WTC11 (cell line): ENCODE measurements around the gene AGPS. TPM values are rescaled to one million over a fixed set of nuclear protein-coding genes. Genes with fewer than 3 reads are reported as not detected.

ENCODE experiments used
- ATAC-seq: fragments of 200-7000 bp; cut with Tn5 transposase; 2 replicates; pipeline ENCODE4 v1.10.0; 2021; ENCODE audit warnings: mild to moderate bottlenecking, moderate library complexity
- CTCF ChIA-PET: fragments of 300-600 bp; sonication (Branson Sonifier 250); formaldehyde crosslinking; loops from one replicate; lab custom pipeline; 2021; ENCODE audit warnings: antibody characterized with exemption; lab: Charles Lee
- POLR2A ChIA-PET: fragments of 350-600 bp; sonication (Branson Sonifier 250); formaldehyde crosslinking; loops from one replicate; lab custom pipeline; 2021; ENCODE audit warnings: antibody characterized with exemption; lab: Charles Lee
- DNase-seq: peaks from one replicate; pipeline ENCODE4 v3.0.0; 2021; ENCODE audit warnings: low spot score
- H3K27ac Mint-ChIP-seq: 2 replicates; pipeline ENCODE4 v1.8.0; 2021; ENCODE audit warnings: mixed read lengths
- H3K27me3 Mint-ChIP-seq: 2 replicates; pipeline ENCODE4 v1.8.0; 2021; ENCODE audit warnings: low read depth, mild to moderate bottlenecking, moderate library complexity, mixed read lengths
- H3K36me3 Mint-ChIP-seq: 2 replicates; pipeline ENCODE4 v1.8.0; 2021; ENCODE audit warnings: mixed read lengths
- H3K4me1 Mint-ChIP-seq: 2 replicates; pipeline ENCODE4 v1.8.0; 2022; ENCODE audit warnings: mixed read lengths
- H3K4me3 Mint-ChIP-seq: 2 replicates; pipeline ENCODE4 v1.8.0; 2021; ENCODE audit warnings: mild to moderate bottlenecking, moderate library complexity, mixed read lengths
- H3K9me3 Mint-ChIP-seq: 2 replicates; pipeline ENCODE4 v1.8.0; 2021; ENCODE audit warnings: mixed read lengths
- CREB1 ChIP-seq: sonication (generic); formaldehyde crosslinking; IDR thresholded peaks from 2 replicates; pipeline ENCODE4 v1.8.0; 2023; ENCODE audit warnings: mild to moderate bottlenecking, missing genetic modification reagents
- ELF4 ChIP-seq: sonication (generic); formaldehyde crosslinking; IDR thresholded peaks from 2 replicates; pipeline ENCODE4 v1.8.1; 2022; ENCODE audit warnings: low read depth, mild to moderate bottlenecking, moderate library complexity, missing genetic modification reagents
- ESRRA ChIP-seq: sonication (generic); formaldehyde crosslinking; IDR thresholded peaks from 2 replicates; pipeline ENCODE4 v1.8.1; 2022; ENCODE audit warnings: mild to moderate bottlenecking, missing genetic modification reagents, borderline replicate concordance
- NR2C2 ChIP-seq: sonication (generic); formaldehyde crosslinking; IDR thresholded peaks from 2 replicates; pipeline ENCODE4 v1.8.0; 2022; ENCODE audit warnings: mild to moderate bottlenecking, missing genetic modification reagents
- OVOL2 ChIP-seq: fragments of 250-450 bp; sonication (Bioruptor Pico); IDR thresholded peaks from 2 replicates; pipeline ENCODE4 v1.9.0; 2021; ENCODE audit warnings: mild to moderate bottlenecking, borderline replicate concordance
- SMAD3 ChIP-seq: sonication (generic); formaldehyde crosslinking; IDR thresholded peaks from 2 replicates; pipeline ENCODE4 v1.8.0; 2022; ENCODE audit warnings: missing genetic modification reagents, mild to moderate bottlenecking, borderline replicate concordance
- SOX15 ChIP-seq: fragments of 250-450 bp; sonication (Bioruptor Pico); IDR thresholded peaks from 2 replicates; pipeline ENCODE4 v1.9.0; 2021; ENCODE audit warnings: mild to moderate bottlenecking
- SP1 ChIP-seq: sonication (generic); formaldehyde crosslinking; conservative IDR thresholded peaks from 2 replicates; pipeline ENCODE4 v1.8.1; 2022; ENCODE audit warnings: missing genetic modification reagents
- TEAD1 ChIP-seq: sonication (generic); formaldehyde crosslinking; IDR thresholded peaks from 2 replicates; pipeline ENCODE4 v1.8.0; 2022; ENCODE audit warnings: mild to moderate bottlenecking, missing genetic modification reagents
- ZNF317 ChIP-seq: sonication (generic); formaldehyde crosslinking; IDR thresholded peaks from 2 replicates; pipeline ENCODE4 v1.8.1; 2023; ENCODE audit warnings: low read depth, mild to moderate bottlenecking, moderate library complexity, missing genetic modification reagents, borderline replicate concordance
- ZNF396 ChIP-seq: fragments of 250-450 bp; sonication (Bioruptor Pico); IDR thresholded peaks from 2 replicates; pipeline ENCODE4 v1.8.0; 2021; ENCODE audit warnings: mild to moderate bottlenecking, moderate library complexity, borderline replicate concordance
- ZNF423 ChIP-seq: fragments of 250-450 bp; sonication (Bioruptor Pico); IDR thresholded peaks from 2 replicates; pipeline ENCODE4 v2.1.2; 2022; ENCODE audit warnings: mild to moderate bottlenecking, moderate library complexity
- total RNA-seq: library from RNA; stranded (reverse); gene quantifications from 3 replicates; pipeline ENCODE4 v1.2.3, GENCODE V29; 2021
- TF ChIP-seq, protein P1 (sequence below): sonication (generic); formaldehyde crosslinking; conservative IDR thresholded peaks from 2 replicates; pipeline ENCODE4 v1.8.1; 2022; ENCODE audit warnings: mild to moderate bottlenecking, missing genetic modification reagents
- TF ChIP-seq, protein P2 (sequence below): fragments of 250-450 bp; sonication (Bioruptor Pico); conservative IDR thresholded peaks from 2 replicates; pipeline ENCODE4 v1.9.0; 2021; ENCODE audit warnings: mild to moderate bottlenecking
- TF ChIP-seq, protein P3 (sequence below): sonication (generic); formaldehyde crosslinking; IDR thresholded peaks from 2 replicates; pipeline ENCODE4 v1.8.1; 2022; ENCODE audit warnings: low read depth, mild to moderate bottlenecking, moderate library complexity, missing genetic modification reagents, borderline replicate concordance
- TF ChIP-seq, protein P4 (sequence below): fragments of 200-600 bp; IDR thresholded peaks from 2 replicates; pipeline ENCODE4 v1.8.0; 2022; ENCODE audit warnings: antibody characterized with exemption
- TF ChIP-seq, protein P5 (sequence below): fragments of 250-450 bp; sonication (Bioruptor Pico); IDR thresholded peaks from 2 replicates; pipeline ENCODE4 v1.9.0; 2021; ENCODE audit warnings: mild to moderate bottlenecking
- TF ChIP-seq, protein P6 (sequence below): sonication (generic); formaldehyde crosslinking; IDR thresholded peaks from 2 replicates; pipeline ENCODE4 v1.8.1; 2022; ENCODE audit warnings: low read depth, missing genetic modification reagents, borderline replicate concordance
- TF ChIP-seq, protein P7 (sequence below): sonication (generic); formaldehyde crosslinking; IDR thresholded peaks from 2 replicates; pipeline ENCODE4 v1.8.1; 2023; ENCODE audit warnings: mild to moderate bottlenecking, missing genetic modification reagents
- TF ChIP-seq, protein P8 (sequence below): sonication (generic); formaldehyde crosslinking; IDR thresholded peaks from 2 replicates; pipeline ENCODE4 v1.8.1; 2022; ENCODE audit warnings: mild to moderate bottlenecking, missing genetic modification reagents, moderate library complexity, borderline replicate concordance

The AGPS gene
- total RNA-seq, 1 experiment from 2014 or later, result 60.8 TPM

DNA sequence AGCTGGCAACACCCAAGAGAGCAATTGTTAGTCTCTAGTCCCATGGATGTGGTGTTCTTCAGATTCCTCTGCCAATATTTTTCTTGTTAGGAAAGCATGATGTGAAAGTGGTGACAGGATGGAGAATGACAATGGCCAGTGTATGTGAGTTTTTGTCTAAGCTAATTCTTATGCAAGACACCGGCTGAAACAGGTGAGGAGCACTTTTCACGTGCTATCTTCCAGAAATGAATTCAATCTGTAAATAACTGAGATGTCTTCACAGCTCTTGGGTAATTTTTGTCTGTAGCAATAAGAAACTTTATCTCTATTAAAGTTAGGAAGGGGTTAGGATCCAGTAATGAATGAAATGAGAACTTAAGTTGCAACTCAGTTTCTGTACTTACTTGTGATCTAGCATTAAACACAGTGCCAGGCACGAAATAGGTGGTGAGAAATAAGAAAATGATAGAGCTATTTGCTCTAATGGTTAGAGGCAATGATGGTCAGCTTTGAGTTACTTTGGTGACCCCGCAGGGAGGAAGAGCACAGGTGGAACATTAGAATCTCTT, 676 bp upstream of the AGPS start (continued):
- TF ChIP-seq, protein P1, sequence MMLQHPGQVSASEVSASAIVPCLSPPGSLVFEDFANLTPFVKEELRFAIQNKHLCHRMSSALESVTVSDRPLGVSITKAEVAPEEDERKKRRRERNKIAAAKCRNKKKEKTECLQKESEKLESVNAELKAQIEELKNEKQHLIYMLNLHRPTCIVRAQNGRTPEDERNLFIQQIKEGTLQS (CRISPR knock-in tag), result no peak

DNA sequence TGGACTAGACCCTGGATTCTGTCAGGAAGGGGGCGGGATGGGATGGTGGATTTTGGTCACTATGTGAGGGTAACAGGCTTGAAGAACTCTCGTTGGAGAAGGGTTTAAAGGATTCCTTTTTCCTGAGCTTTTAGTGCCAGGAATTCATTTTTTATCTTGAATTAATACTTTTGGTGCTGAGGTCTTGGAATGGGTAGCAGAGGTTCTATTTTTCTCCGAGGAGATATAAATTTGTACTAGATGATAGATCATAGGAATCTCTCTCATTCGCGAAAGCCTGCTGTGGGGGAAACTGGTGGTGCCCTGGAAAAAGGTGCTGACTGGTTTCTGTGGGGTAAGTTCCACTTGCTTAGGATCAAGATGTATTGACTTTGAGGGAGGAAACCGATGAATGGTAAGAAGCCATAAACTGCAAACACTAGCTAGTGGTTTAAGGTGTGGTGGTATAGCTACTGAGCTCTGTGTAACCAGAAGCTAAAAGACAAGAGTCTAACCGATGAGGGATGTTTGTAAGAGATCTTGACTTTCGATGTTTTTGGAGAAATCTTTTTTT, 706 bp downstream of the AGPS start:
- Mint-ChIP-seq H3K36me3 (no peaks in the 10 kb centered on the region), H3K4me3 (peak overlapping the region; percentile 93), H3K9me3 (no peaks in the 10 kb centered on the region), H3K27ac (peak overlapping the region; percentile 75), H3K4me1 (peaks cover 30% of the 10 kb centered on the region), H3K27me3 (peaks cover 8% of the 10 kb centered on the region)
- ChIA-PET CTCF (interaction anchor here (2.2 kb wide), 1 partner anchor 13 kb away, joined by 9 read pairs; no protein-coding TSS in a partner anchor), POLR2A (interaction anchor here (1.6 kb wide), 1 partner anchor 128 kb away, joined by 5 read pairs; the partner anchor contains the start of gene NFE2L2)
- TF ChIP-seq, protein P2, sequence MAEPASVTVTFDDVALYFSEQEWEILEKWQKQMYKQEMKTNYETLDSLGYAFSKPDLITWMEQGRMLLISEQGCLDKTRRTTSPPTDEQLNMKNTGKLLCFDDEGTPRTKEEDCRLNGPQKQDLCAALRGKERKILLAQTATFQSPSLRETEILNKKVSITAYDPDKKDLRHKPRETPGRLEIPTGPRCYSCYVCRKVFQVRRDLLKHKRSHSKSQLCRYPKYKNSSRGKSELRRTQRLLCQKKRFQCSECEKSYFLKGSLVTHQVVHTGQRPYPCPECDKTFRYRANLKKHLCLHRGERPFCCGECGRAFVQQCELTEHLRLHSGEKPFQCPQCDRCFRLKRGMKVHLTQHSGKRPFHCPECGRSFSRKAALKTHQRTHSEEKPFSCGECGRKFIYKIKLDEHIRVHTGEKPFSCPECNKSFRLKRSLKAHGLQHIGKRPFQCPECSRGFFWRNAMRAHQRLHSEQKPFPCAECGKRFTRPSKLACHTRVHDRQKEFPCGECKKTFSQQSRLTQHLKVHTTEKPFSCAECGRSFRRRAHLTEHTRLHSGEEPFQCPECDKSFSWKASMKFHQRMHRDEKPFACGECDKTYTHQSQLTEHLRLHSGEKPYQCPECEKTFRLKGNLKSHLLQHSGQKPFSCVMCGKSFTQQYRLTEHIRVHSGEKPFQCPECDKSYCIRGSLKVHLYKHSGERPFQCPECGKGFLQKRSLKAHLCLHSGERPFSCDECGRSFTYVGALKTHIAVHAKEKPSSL (CRISPR knock-in tag), result no peak
- TF ChIP-seq, protein P3, sequence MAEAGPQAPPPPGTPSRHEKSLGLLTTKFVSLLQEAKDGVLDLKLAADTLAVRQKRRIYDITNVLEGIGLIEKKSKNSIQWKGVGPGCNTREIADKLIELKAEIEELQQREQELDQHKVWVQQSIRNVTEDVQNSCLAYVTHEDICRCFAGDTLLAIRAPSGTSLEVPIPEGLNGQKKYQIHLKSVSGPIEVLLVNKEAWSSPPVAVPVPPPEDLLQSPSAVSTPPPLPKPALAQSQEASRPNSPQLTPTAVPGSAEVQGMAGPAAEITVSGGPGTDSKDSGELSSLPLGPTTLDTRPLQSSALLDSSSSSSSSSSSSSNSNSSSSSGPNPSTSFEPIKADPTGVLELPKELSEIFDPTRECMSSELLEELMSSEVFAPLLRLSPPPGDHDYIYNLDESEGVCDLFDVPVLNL (CRISPR knock-in tag), result no peak
- TF ChIP-seq ZNF317 (CRISPR knock-in tag) (no peak), SMAD3 (CRISPR knock-in tag) (no peak), ZNF396 (CRISPR knock-in tag) (no peak), TEAD1 (CRISPR knock-in tag) (no peak), SP1 (no peak), ZNF423 (no peak), CREB1 (CRISPR knock-in tag) (no peak), ELF4 (CRISPR knock-in tag) (no peak), ESRRA (CRISPR knock-in tag) (no peak), OVOL2 (CRISPR knock-in tag) (no peak), SOX15 (CRISPR knock-in tag) (no peak), NR2C2 (CRISPR knock-in tag) (no peak)
- TF ChIP-seq, protein P4, sequence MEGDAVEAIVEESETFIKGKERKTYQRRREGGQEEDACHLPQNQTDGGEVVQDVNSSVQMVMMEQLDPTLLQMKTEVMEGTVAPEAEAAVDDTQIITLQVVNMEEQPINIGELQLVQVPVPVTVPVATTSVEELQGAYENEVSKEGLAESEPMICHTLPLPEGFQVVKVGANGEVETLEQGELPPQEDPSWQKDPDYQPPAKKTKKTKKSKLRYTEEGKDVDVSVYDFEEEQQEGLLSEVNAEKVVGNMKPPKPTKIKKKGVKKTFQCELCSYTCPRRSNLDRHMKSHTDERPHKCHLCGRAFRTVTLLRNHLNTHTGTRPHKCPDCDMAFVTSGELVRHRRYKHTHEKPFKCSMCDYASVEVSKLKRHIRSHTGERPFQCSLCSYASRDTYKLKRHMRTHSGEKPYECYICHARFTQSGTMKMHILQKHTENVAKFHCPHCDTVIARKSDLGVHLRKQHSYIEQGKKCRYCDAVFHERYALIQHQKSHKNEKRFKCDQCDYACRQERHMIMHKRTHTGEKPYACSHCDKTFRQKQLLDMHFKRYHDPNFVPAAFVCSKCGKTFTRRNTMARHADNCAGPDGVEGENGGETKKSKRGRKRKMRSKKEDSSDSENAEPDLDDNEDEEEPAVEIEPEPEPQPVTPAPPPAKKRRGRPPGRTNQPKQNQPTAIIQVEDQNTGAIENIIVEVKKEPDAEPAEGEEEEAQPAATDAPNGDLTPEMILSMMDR, result no peak
- TF ChIP-seq, protein P5, sequence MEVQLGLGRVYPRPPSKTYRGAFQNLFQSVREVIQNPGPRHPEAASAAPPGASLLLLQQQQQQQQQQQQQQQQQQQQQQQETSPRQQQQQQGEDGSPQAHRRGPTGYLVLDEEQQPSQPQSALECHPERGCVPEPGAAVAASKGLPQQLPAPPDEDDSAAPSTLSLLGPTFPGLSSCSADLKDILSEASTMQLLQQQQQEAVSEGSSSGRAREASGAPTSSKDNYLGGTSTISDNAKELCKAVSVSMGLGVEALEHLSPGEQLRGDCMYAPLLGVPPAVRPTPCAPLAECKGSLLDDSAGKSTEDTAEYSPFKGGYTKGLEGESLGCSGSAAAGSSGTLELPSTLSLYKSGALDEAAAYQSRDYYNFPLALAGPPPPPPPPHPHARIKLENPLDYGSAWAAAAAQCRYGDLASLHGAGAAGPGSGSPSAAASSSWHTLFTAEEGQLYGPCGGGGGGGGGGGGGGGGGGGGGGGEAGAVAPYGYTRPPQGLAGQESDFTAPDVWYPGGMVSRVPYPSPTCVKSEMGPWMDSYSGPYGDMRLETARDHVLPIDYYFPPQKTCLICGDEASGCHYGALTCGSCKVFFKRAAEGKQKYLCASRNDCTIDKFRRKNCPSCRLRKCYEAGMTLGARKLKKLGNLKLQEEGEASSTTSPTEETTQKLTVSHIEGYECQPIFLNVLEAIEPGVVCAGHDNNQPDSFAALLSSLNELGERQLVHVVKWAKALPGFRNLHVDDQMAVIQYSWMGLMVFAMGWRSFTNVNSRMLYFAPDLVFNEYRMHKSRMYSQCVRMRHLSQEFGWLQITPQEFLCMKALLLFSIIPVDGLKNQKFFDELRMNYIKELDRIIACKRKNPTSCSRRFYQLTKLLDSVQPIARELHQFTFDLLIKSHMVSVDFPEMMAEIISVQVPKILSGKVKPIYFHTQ (CRISPR knock-in tag), result no peak
- TF ChIP-seq, protein P6, sequence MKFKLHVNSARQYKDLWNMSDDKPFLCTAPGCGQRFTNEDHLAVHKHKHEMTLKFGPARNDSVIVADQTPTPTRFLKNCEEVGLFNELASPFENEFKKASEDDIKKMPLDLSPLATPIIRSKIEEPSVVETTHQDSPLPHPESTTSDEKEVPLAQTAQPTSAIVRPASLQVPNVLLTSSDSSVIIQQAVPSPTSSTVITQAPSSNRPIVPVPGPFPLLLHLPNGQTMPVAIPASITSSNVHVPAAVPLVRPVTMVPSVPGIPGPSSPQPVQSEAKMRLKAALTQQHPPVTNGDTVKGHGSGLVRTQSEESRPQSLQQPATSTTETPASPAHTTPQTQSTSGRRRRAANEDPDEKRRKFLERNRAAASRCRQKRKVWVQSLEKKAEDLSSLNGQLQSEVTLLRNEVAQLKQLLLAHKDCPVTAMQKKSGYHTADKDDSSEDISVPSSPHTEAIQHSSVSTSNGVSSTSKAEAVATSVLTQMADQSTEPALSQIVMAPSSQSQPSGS (CRISPR knock-in tag), result no peak
- TF ChIP-seq, protein P7, sequence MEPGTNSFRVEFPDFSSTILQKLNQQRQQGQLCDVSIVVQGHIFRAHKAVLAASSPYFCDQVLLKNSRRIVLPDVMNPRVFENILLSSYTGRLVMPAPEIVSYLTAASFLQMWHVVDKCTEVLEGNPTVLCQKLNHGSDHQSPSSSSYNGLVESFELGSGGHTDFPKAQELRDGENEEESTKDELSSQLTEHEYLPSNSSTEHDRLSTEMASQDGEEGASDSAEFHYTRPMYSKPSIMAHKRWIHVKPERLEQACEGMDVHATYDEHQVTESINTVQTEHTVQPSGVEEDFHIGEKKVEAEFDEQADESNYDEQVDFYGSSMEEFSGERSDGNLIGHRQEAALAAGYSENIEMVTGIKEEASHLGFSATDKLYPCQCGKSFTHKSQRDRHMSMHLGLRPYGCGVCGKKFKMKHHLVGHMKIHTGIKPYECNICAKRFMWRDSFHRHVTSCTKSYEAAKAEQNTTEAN (CRISPR knock-in tag), result no peak
- TF ChIP-seq, protein P8, sequence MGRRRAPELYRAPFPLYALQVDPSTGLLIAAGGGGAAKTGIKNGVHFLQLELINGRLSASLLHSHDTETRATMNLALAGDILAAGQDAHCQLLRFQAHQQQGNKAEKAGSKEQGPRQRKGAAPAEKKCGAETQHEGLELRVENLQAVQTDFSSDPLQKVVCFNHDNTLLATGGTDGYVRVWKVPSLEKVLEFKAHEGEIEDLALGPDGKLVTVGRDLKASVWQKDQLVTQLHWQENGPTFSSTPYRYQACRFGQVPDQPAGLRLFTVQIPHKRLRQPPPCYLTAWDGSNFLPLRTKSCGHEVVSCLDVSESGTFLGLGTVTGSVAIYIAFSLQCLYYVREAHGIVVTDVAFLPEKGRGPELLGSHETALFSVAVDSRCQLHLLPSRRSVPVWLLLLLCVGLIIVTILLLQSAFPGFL (CRISPR knock-in tag), result no peak
- DNase-seq (no peak), ATAC-seq (no peak)
